NCI-H69 (cell line): ENCODE results near the gene SLC25A51.
A peak's percentile ranks its signal among the peaks of the same experiment; 100 is the strongest.
"Not testable (repeated sequence)": the region's sequence is repeated elsewhere in the genome, so short reads cannot be mapped to it uniquely, and the experiment has no call there.

Experiments used
- DNase-seq: peaks from one replicate; lab custom pipeline; 2025; lab: John Stamatoyannopoulos, UW

SLC25A51 gene

DNA sequence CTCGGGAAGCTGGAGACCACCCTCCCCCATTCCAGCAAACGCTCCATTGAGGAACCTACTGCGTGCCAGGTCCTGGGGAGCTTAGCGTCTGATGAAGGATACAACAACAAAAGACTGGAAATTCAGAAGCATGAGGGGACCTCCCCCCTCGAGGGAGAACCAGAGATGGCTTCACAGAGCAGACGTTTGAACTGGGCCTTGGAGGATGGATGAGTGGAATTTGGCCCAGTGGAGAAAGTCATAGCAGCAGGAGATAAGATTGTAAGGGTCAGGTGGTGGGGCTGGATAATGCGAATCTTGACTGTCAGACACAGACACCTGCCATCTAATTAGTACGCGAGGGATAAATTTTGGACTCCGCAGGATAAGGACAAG, 1.2 kb upstream of the SLC25A51 start:
- DNase-seq, result peak; percentile 72

DNA sequence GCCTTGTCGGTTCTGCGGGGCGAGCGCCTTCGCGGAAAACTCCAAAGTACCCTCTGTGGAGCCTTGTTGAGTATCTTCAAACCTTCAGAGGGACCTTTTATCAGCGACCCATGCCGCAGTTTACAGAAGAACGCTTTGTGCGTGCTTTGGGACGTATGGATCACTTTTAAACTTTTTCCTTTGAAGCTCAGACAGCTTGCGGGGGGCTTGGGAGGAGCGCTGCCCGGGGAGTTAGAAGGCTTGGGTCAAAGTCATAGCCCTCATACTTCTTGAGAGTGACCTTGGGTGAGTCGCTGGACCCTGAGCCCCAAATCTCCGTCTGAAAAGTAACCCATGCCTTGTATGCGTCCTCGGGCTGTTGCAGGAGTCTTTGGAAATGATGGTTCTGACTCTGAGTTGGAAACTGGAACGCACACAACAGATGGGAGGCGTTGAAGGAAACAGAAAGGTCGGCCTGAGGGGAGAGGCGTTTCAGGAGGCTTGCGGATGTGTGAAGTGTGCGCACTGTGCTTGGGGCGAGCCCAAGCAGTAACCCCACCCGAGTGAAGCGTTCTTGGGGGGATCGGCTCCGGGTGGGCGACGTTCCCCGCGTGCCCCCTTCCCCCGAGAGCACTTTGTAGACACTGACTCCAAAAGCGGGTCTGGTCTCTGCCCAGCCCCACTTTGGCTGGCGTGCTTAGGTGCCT, 661 bp upstream of the SLC25A51 start:
- DNase-seq, result peak; percentile 83

DNA sequence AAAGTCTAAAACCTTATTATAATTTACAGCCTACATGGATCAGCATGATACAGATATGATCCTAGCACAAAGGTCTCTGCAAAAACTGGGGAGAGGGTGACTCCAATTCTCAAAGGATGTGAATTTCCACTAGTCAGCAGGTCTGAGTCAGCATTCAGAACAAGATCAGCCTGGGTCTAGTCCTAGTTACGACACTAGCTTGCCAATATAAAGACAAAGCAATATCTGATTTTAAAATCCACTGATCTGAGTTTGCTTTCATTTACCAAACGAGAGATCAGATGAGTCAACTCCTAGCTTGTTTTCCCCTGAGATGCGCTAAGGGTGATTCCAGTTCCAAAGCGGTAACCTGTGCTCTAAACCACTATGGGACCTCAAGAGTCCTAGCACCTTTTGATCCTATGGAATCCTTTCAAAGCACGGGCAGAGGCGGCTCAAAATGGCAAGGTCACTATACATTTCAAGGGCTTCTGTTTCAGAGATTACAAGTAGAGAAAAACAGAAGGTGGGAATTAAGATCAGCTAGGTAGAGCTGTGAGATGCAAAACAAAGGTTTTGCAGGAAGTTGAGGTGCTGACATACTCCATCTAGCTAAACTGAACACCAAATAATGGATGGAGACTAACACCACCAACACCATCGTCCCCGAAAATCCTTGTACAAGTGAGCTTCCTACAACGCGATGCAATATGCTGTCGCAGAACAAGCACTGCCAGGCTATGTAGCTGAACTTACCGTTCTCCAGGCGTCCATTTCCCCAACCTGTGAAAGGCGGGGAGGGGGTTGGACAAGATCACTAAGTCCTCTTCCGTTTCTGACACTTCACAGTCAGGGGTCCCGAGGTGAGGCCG, 906 bp downstream of the SLC25A51 start:
- DNase-seq, result peak; percentile 49

DNA sequence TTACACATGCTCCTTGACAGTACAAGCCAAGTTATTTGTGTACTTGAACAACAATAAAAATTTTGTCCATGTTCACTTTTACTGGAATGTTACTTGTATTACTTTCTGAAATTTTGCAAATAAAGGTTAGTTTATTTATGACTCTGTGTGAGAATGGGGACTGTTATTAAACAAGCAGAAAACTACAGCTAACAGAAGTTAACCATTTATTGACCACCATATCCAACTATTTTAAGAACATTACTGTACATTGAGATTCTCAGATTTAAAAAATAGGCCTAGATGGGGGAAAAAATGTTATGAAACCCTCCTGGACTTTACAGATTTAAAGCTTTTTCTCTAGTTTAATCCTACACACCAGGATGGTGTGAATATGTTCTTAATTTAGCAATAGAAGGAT, 1.8 kb downstream of the SLC25A51 start:
- no peak for DNase-seq

DNA sequence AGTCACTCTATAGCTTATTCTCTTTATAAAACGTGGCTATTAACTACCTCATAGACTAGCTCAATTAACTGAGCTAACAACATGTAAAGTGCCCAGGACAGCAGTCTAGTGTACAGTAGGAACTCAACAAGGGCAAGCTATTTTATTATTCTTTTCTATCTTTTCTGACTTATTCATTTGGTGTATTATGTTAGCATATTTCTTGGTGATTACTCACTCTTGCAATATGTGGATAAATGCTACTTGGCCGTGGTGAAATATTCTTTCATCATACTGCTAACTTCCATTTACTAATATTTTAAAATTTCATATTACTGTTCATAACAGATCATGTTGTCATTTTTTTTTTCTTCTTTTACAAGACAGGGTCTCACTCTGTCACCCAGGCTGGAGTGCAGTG, 4.9 kb downstream of the SLC25A51 start:
- no peak for DNase-seq

DNA sequence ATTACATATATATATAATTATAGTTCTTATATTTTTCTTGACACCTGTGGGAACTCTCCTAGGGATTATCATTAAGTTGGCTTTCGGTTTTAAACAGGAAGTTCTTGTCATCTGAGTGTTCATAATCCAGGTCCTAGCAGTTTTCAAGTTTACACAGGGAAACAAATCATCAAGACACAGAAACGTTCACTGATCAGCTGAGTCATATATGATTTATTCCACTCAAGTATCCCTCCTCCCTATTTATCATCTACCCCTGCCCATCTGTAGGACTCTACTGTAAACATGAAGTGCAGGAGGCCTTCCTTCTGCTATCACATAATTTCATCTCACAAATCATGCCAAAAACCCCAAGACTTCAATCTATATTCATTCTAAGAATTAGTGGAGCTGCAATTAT, 6.3 kb downstream of the SLC25A51 start:
- DNase-seq, result peak; percentile 33

DNA sequence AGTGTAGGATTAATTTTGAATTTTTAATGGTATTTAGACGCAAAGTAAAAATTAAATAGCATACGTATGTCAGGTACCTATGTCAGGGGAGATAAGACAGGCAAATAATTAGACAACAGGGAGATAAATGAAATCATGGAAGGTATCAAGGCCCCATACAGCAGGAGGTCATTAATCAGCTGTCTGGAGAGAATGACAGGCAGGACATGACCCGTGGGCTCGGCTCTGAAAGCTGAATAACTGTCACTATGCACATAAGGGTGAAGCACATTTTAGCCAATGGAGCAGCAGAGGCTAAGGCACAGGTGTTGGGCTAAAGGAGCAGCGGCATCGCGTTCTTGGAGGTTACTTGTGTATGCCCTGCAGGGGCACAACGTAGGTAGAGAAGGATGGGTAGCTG, 11.9 kb downstream of the SLC25A51 start:
- no peak for DNase-seq

DNA sequence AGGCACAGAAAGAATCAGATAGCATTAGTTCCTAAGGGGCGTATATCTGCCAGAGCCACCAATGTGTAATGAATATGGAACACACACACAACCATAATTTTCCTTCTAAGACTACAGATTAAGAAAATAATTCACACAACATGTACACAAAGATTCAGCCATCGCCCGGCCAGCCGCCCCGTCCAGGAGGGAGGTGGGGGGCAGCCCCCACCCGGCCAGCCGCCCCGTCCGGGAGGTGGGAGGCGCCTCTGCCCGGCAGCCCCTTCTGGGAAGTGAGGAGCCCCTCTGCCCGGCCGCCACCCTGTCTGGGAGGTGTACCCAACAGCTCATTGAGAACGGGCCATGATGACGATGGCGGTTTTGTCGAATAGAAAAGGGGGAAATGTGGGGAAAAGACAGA, 12.9 kb downstream of the SLC25A51 start:
- DNase-seq, result not testable (repeated sequence)

DNA sequence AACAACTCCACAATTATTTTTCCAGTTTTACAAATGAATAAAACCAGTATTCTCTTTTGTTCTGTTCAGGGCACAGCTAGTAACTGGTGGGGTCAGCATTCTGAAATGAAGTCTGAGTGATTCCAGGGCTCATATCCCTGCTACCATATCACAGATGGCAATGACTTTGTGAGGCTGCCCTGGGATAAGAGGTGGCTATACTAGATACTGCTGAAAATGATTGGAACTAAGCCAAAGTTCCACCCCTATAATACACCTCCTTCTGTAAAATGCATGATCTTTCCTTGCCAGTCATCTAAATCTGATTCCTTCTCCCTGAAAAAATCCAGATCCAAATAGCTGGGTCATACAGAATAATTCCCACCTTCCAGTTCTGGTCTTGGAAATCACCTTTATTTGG, 14.4 kb downstream of the SLC25A51 start:
- no peak for DNase-seq

DNA sequence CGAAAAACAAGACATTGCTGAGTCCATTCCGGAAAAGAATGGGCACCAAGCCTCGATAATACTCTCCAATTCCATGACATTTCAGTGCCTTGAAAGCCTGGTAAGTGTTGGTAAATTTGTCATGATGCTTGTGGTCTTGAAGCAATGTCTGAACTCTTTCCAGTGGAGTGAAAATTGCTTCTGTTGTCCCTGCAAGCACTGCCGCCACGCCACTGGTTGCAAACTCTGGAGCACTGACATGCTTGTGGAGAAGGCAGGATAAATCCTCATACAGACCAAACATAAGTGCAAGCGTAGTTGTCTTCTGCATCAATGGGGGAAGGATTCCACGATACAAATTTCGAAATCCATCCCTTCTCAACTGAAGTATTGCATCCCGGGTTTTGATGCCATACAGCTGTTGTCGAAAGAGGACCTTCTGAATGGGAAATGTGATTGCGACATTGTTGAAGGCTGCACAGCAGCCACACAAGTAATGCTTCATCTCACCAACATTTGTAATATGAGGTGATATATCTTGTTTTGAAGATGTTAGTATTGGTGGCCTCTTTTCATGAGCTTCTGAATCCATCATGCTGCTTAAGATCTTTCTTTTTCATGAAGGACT, 15.8 kb downstream of the SLC25A51 start:
- not testable (repeated sequence) for DNase-seq

DNA sequence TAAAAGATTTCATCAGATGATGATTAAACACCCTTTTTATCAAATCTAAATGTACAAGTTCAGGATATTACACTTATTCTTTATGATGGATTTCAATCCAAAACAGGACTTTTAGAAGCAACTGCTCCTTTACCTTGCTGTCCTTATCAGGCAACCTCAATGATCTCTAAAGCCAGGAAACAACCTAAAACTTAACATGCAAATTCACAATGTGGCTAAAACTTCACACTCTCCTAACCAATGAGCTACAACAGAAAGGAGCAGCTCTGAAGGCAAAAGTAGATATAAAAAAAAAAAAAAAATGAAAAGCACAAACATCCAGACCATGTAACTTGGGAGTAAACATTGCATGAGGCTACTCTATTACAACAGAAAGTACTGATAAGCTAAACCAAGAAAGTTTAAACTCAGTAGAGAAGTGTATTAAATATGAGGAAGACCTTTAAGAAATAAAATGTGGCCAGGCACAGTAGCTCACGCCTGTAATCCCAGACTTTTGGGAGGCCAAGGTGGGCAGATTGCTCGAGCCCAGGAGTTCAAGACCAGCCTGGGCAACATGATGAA, 22.9 kb downstream of the SLC25A51 start:
- no peak for DNase-seq

DNA sequence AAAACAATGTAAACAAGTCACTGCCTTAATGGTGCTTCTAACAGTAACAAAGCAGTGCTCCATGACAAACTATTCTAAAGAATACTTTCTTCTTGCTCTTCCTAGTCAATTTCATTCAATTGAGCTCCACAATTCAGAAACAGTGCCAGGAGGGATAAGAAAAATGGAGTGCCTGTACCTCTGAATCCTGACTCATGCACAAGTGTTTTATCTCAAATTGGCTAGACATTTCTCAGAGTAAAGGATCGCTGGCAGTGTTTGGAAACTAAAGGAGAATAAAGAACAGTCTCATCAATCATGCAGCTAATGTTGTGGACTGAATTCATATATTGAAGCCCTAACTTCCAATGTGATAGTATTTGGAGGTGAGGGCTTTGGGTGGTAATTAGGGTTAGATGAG, 27.6 kb downstream of the SLC25A51 start:
- DNase-seq, result no peak

DNA sequence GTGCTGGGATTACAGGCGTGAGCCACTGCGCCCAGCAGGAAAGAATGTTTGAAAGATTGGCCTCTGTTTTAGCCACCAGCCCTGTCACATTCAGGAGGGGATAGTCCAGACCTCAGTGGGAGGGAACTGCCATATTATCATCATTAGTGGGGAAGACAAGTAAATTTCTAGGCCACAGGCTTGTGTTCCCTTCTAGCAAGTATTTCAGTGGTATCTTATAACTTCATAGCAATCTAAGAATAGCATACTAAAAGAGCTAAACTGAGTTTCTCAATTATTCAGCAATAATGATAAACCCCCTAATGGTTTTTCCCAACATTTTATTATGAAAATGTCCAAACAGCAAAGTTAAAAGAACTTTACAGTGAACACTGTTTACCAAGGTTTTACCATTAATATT, 30.0 kb downstream of the SLC25A51 start:
- no peak for DNase-seq

DNA sequence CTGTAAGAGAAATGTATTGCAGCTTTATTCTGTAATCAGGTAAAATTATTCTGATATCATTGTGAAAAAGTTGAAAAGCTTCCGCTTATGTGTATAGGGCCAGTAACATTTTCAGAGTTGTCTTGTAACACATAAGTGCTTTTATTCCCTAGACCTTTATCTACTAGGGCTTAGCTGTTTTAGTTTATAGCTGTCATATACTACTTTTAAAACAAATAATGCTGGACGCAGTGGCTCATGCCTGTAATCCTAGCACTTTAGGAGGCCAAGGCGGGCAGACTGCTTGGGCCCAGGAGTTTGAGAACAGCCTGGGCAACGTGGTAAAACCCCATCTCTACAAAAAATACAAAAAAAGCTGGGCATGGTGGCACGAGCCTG, 33.1 kb downstream of the SLC25A51 start:
- DNase-seq, result no peak

DNA sequence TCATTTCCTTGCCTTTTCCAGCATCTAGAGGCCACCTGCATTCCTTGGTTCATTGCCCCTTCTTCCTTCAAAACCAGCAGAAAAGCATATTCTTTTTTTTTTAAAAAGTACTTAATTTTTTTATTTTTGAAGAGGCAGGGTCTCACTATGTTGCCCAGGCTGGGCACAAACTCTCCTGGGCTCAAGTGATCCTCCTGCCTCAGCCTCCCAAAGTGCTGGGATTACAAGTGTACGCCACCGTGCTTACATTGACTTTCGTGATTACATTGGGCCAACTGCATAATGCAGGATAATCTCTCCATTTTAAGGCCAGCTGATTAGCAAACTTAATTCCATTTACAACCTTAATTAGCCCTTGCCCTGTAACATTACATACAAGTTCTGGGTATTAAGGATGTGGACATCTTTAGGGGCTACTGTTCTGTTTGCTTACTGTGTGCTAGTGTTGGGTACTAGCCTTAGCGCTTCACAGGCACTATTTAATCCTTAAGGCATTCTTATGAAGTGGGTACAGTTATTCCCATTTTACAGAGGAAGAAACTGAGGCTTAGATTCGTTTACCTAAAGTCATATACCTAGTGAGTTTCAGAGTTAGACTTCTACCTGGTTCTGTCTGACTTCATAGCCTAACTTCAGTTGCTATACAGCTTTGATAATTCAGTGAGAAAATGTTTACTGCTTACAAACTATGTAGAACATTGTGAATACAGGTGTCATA, 33.7 kb downstream of the SLC25A51 start:
- DNase-seq, result no peak

DNA sequence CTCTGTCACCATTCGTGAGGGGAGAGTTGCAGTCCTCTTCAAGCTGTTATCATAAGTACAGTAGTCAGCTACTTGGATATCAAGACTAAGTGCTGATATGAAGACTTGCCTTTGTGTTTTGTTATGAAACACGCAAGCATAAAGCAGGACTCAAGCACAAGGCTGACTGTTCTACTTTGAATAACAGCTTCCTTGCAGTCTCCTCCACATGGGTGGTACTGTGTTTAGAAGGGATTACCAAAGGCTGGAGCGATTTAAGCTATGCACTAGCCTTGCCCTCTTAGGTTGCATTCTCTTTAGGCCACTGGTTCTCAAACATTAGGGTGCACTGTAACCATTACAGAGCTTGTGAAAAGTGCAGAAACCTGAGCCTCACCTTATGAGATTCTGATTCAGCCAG, 41.4 kb downstream of the SLC25A51 start:
- no peak for DNase-seq

DNA sequence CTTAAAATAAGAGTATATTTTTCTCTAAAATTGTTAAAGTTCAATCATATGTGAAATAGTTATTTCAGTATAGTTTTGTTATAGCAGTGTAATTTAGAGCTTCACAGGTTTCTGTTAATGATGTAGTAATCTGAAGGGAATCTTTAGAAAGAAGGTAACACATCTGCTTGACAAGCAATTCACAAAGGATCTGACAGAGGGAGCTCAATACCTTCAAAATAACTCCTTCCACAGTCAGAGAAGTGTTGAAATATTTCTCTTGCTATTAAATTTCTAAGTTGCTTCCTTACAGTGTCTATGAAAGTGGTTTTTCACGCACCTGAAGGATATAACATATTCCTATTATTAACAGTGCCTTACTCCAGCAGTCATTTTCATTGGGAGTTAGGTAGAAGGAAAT, 44.9 kb downstream of the SLC25A51 start:
- DNase-seq, result peak; percentile 16

DNA sequence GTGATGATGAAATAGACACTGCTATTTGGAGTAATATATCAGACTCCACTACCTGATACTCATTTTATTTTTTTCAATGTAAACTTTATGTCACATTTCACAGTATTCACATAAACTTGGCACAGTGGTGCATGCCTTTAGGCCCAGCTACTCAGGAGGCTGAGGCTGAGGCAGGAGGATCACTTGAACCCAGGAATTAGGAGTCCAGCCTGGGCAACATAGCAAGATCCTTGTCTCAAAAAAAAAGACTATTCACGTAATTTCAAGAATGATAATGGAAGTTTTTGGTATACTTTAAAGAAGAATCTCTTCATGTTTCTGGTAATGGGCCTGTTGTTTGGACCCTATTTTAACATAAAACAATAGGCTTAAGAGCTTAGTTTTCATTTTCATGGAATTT, 47.4 kb downstream of the SLC25A51 start:
- DNase-seq, result no peak

DNA sequence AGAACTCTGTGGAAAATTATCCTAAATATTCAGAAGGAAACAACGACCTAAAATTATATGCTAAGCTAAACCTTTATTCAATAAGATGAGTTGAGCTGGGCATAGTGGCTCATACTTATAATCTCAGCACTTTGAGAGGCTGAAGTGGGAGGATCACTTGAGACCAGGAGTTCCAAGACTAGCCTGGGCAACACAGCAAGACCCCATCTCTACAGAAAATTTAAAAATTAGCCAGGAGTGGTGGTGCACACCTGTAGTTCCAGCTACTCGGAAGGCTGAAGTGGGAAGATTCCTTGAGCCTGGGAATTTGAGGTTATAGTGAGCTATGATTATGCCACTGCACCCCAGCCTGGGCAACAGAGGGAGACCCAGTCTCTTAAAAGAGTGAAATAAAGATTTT, 51.7 kb downstream of the SLC25A51 start:
- DNase-seq, result no peak

DNA sequence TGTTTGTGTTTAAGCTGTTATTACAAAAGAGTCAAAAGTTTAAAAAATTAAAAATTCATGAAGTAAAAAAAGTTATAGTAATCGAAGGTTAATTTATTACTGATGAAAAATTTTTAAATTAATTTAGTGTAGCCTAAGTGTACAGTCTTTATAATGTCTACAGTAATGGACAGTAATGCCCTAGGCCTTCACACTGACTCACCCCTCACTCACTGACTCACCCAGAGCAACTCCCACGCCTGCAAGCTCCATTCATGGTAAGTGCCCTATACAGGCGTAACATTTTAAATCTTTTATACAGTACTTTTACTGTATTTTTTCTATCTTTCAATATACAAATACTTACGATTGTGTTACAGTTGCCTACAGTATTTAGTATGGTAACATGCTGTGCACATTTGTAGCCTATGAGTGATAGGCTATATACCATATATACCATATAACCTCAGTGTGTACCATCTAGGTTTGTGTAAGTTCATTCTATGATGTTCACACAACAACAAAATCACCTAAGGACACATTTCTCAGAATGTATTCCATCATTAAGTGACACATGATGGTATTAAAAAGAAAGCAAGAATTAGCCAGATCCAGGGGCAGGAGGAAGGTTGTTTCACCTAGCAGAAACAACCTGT, 63.2 kb downstream of the SLC25A51 start:
- no peak for DNase-seq

DNA sequence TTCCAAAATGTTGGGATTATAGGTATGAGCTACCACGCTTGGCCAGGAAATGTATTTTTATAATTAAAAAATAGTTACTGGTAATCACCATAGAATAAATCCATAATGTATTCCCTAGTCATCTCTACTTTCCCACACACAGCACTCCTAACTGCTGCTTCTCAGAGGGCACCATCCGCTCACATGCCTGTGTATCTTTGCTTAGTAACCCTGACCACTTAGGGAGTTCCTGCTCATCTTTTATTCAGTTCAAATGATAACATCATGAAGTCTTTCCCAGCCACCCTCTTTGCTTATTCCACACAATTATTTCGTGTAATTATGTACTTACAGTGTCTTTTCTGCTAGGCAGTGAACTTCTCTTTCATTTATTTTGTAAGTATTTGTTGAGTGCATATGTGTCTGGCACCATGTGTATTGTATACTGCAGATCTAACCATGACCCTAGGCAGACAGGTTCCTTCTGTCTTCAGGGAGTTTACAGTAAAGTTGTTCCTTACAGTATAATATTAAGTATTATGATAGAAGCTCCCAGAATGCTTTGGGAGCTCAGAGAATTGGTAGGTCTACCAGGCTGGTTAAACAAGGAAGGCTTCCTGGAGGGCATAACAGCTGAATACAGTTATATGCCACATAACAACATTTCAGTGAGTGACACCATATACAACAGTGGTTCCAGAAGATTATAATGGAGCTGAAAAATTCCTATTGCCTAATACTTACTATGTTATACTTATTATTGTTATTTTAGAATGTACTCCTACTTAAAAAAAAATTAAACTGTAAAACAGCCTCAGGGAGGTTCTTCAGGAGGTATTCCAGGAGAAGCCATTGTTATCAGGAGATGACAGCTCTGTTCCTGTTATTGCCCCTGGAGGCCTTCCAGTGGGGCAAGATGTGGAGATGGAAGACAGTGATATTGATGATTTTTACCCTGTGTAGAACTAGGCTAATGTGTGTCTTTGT, 64.1 kb downstream of the SLC25A51 start:
- no peak for DNase-seq
